H9 (cell line): ENCODE results near the gene ABLIM3. TPM values are rescaled to one million over a fixed set of nuclear protein-coding genes. Genes with fewer than 3 reads are reported as not detected.

Experiments
- DNase-seq: peaks from one replicate; pipeline ENCODE4 v3.0.0-alpha.2; 2017
- H2AFZ ChIP-seq: one replicate; pipeline ENCODE4 v1.6.1; 2013; ENCODE audit warnings: mild to moderate bottlenecking, low read length, control low read depth, moderate library complexity
- H2AK5ac ChIP-seq: 2 replicates; pipeline ENCODE4 v1.6.1; 2013; ENCODE audit warnings: low read length, control low read depth, mixed read lengths; ENCODE audit not compliant: insufficient read length
- H2BK120ac ChIP-seq: one replicate; pipeline ENCODE4 v1.6.1; 2013; ENCODE audit warnings: low read depth, mild to moderate bottlenecking, low read length, control low read depth, inconsistent platforms; ENCODE audit not compliant: poor library complexity, severe bottlenecking
- H2BK12ac ChIP-seq: 2 replicates; pipeline ENCODE4 v1.6.1; 2013; ENCODE audit warnings: low read length, control low read depth, mixed read lengths, low read depth; ENCODE audit not compliant: insufficient read length
- H2BK15ac ChIP-seq: 2 replicates; pipeline ENCODE4 v1.6.1; 2013; ENCODE audit warnings: low read depth, low read length, control low read depth
- H2BK20ac ChIP-seq: one replicate; pipeline ENCODE4 v1.6.1; 2013; ENCODE audit warnings: low read depth, mild to moderate bottlenecking, low read length, control low read depth, inconsistent platforms; ENCODE audit not compliant: poor library complexity, severe bottlenecking
- H2BK5ac ChIP-seq: 2 replicates; pipeline ENCODE4 v1.6.1; 2013; ENCODE audit warnings: low read length, control low read depth, mixed read lengths; ENCODE audit not compliant: insufficient read length
- H3K14ac ChIP-seq: 2 replicates; pipeline ENCODE4 v1.6.1; 2013; ENCODE audit warnings: low read length, control low read depth; ENCODE audit not compliant: insufficient read depth
- H3K18ac ChIP-seq: 2 replicates; pipeline ENCODE4 v1.6.1; 2013; ENCODE audit warnings: low read depth, mild to moderate bottlenecking, mixed read lengths, low read length, control low read depth; ENCODE audit not compliant: insufficient read length
- H3K23ac ChIP-seq: 2 replicates; pipeline ENCODE4 v1.6.1; 2013; ENCODE audit warnings: low read length, control low read depth, mixed read lengths, low read depth; ENCODE audit not compliant: insufficient read length
- H3K23me2 ChIP-seq: 2 replicates; pipeline ENCODE4 v1.6.1; 2013; ENCODE audit warnings: low read depth, mild to moderate bottlenecking, mixed read lengths, low read length, control low read depth; ENCODE audit not compliant: insufficient read length, poor library complexity, severe bottlenecking
- H3K27ac ChIP-seq: 2 replicates; pipeline ENCODE4 v1.5.1; 2013; ENCODE audit warnings: low read length, control low read depth, mixed read lengths, low read depth; ENCODE audit not compliant: insufficient read length
- H3K27me3 ChIP-seq: 2 replicates; pipeline ENCODE4 v1.6.1; 2013; ENCODE audit warnings: low read length, control low read depth, inconsistent platforms; ENCODE audit not compliant: insufficient read depth
- H3K4ac ChIP-seq: 2 replicates; pipeline ENCODE4 v1.6.1; 2013; ENCODE audit warnings: low read depth, mild to moderate bottlenecking, control low read depth, inconsistent platforms, low read length, moderate library complexity
- H3K4me1 ChIP-seq: 2 replicates; pipeline ENCODE4 v1.6.1; 2013; ENCODE audit warnings: low read length, control low read depth, inconsistent platforms; ENCODE audit not compliant: insufficient read depth
- H3K4me2 ChIP-seq: 2 replicates; pipeline ENCODE4 v1.6.1; 2013; ENCODE audit warnings: low read length, control low read depth, mixed read lengths; ENCODE audit not compliant: insufficient read length, insufficient read depth
- H3K56ac ChIP-seq: 2 replicates; pipeline ENCODE4 v1.6.1; 2013; ENCODE audit warnings: low read depth, mild to moderate bottlenecking, mixed read lengths, low read length, control low read depth; ENCODE audit not compliant: insufficient read length
- H3K79me1 ChIP-seq: 2 replicates; pipeline ENCODE4 v1.6.1; 2013; ENCODE audit warnings: low read depth, mild to moderate bottlenecking, moderate library complexity, low read length, control low read depth, inconsistent platforms; ENCODE audit not compliant: insufficient read depth, poor library complexity, severe bottlenecking
- H3K79me2 ChIP-seq: 2 replicates; pipeline ENCODE4 v1.6.1; 2013; ENCODE audit warnings: low read length, control low read depth, inconsistent platforms; ENCODE audit not compliant: insufficient read depth
- H3K9ac ChIP-seq: 2 replicates; pipeline ENCODE4 v1.6.1; 2013; ENCODE audit warnings: low read length, control low read depth, mixed read lengths; ENCODE audit not compliant: insufficient read length; ENCODE audit errors: extremely low read depth
- H3K9me3 ChIP-seq: one replicate; pipeline ENCODE4 v1.6.1; 2013; ENCODE audit warnings: low read depth, low read length, inconsistent platforms; ENCODE audit not compliant: control insufficient read depth
- H3T11ph ChIP-seq: one replicate; pipeline ENCODE4 v1.6.1; 2013; ENCODE audit warnings: mild to moderate bottlenecking, low read length, control low read depth, inconsistent platforms
- H4K20me1 ChIP-seq: one replicate; pipeline ENCODE4 v1.6.1; 2013; ENCODE audit not compliant: control insufficient read depth, insufficient read length, insufficient read depth
- H4K5ac ChIP-seq: 2 replicates; pipeline ENCODE4 v1.6.1; 2013; ENCODE audit warnings: low read depth, mild to moderate bottlenecking, mixed read lengths, low read length, control low read depth; ENCODE audit not compliant: insufficient read length
- H4K8ac ChIP-seq: replicated peaks from 2 replicates; pipeline ENCODE4 v1.6.1; 2013; ENCODE audit warnings: low read length, control low read depth, mixed read lengths, low read depth; ENCODE audit not compliant: insufficient read length
- H4K91ac ChIP-seq: 2 replicates; pipeline ENCODE4 v1.6.1; 2013; ENCODE audit warnings: low read depth, mild to moderate bottlenecking, moderate library complexity, mixed read lengths, low read length, control low read depth; ENCODE audit not compliant: insufficient read length
- H3K27ac Mint-ChIP-seq, 3 experiments: 2 replicates in 2 of 3; 3 replicates in 1 of 3; pipeline ENCODE4 v1.8.0; 2020 to 2021; ENCODE audit warnings: mixed read lengths in 3 of 3, mild to moderate bottlenecking in 1 of 3, moderate library complexity in 1 of 3
- H3K27me3 Mint-ChIP-seq: 2 replicates; pipeline ENCODE4 v1.8.0; 2021; ENCODE audit warnings: low read depth, mild to moderate bottlenecking, moderate library complexity, mixed read lengths
- H3K36me3 Mint-ChIP-seq, 3 experiments: 2 replicates in 2 of 3; 3 replicates in 1 of 3; pipeline ENCODE4 v1.8.0; 2020 to 2021; ENCODE audit warnings: low read depth in 3 of 3, mixed read lengths in 3 of 3; ENCODE audit not compliant: insufficient read depth in 1 of 3
- H3K4me1 Mint-ChIP-seq, 2 experiments: 2 replicates each; pipeline ENCODE4 v1.8.0; 2020; ENCODE audit warnings: mixed read lengths in 2 of 2
- H3K4me3 Mint-ChIP-seq, 2 experiments: 2 replicates in 1 of 2; 3 replicates in 1 of 2; pipeline ENCODE4 v1.8.0; 2020 to 2021; ENCODE audit warnings: mild to moderate bottlenecking in 2 of 2, mixed read lengths in 2 of 2, moderate library complexity in 1 of 2
- H3K9me3 Mint-ChIP-seq, 2 experiments: 2 replicates in 1 of 2; 3 replicates in 1 of 2; pipeline ENCODE4 v1.8.0; 2020; ENCODE audit warnings: mild to moderate bottlenecking in 2 of 2, mixed read lengths in 2 of 2, moderate library complexity in 1 of 2
- WGBS: extraction: QIAGEN DNeasy Blood & Tissue Kit; methylation state at CpG from one replicate; pipeline ENCODE4 v1.1.7; 2013; ENCODE audit warnings: missing lambda C conversion rate, low lambda C conversion rate, mixed read lengths; ENCODE audit not compliant: insufficient read length; ENCODE audit errors: extremely low coverage; 5-methylcytosine and 5-hydroxymethylcytosine counted together
- total RNA-seq: library from RNA; stranded (reverse); gene quantifications from 2 replicates; pipeline ENCODE4 v1.2.1, GENCODE V29; 2021
- TF ChIP-seq, protein P1 (sequence below): fragments of 200-600 bp; sonication (generic); conservative IDR thresholded peaks from 3 replicates; pipeline ENCODE4 v1.8.0; 2021; ENCODE audit warnings: antibody characterized with exemption, mild to moderate bottlenecking

ABLIM3 gene
- total RNA-seq, 1 experiment from 2014 or later: 0.20 TPM

DNA sequence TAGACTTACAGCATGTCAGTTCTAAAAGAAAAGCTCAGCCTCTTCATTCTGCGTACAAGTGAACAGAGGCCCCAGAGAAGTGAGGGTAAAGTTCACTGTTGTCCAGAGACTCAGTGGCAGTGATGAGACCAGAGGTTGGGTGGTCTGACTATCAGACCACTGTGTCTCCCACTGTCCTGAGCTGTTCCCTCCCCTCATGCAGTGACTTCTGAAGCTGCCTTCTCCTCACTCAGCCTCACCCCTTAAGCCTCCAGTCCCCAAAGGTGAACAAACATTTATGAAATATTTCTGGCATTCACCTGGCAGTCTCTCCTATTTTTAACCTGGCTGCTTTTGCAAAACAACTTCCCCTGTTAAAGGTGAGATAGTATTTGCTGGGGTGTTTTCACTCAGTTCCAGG, 54.7 kb downstream of the ABLIM3 start:
- Histone ChIP-seq H3K9ac (no peak overlapping the region), H3K9me3 (no peaks in the 10 kb centered on the region), H3K56ac (no peak overlapping the region), H2BK120ac (no peak overlapping the region), H3K27me3 (no peaks in the 10 kb centered on the region), H2AK5ac (no peak overlapping the region), H2AFZ (no peak overlapping the region), H2BK5ac (no peak overlapping the region), H3K79me1 (no peaks in the 10 kb centered on the region), H4K8ac (no peak overlapping the region), H3K23me2 (no peaks in the 10 kb centered on the region), H4K91ac (no peak overlapping the region), H3K14ac (no peak overlapping the region), H2BK20ac (no peak overlapping the region), H3K4ac (no peak overlapping the region), H4K5ac (no peak overlapping the region), H3K18ac (no peak overlapping the region), H3K4me1 (no peaks in the 10 kb centered on the region), H3T11ph (no peak overlapping the region), H3K27ac (no peak overlapping the region), H4K20me1 (no peaks in the 10 kb centered on the region), H2BK12ac (no peak overlapping the region), H3K23ac (no peak overlapping the region), H2BK15ac (no peak overlapping the region), H3K4me2 (no peak overlapping the region), H3K79me2 (no peaks in the 10 kb centered on the region)
- H3K36me3 Mint-ChIP-seq: no peaks in the 10 kb centered on the region
- H3K27ac Mint-ChIP-seq: no peak overlapping the region
- H3K9me3 Mint-ChIP-seq: no peaks in the 10 kb centered on the region; a peak in 1 of 5 replicates
- no CpG with 5 or more reads among the region's 1 CpG for WGBS
- DNase-seq: no peak
- H3K27me3 Mint-ChIP-seq: no peaks in the 10 kb centered on the region
- TF ChIP-seq, protein P1, sequence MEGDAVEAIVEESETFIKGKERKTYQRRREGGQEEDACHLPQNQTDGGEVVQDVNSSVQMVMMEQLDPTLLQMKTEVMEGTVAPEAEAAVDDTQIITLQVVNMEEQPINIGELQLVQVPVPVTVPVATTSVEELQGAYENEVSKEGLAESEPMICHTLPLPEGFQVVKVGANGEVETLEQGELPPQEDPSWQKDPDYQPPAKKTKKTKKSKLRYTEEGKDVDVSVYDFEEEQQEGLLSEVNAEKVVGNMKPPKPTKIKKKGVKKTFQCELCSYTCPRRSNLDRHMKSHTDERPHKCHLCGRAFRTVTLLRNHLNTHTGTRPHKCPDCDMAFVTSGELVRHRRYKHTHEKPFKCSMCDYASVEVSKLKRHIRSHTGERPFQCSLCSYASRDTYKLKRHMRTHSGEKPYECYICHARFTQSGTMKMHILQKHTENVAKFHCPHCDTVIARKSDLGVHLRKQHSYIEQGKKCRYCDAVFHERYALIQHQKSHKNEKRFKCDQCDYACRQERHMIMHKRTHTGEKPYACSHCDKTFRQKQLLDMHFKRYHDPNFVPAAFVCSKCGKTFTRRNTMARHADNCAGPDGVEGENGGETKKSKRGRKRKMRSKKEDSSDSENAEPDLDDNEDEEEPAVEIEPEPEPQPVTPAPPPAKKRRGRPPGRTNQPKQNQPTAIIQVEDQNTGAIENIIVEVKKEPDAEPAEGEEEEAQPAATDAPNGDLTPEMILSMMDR: no peak
- H3K4me3 Mint-ChIP-seq: no peak overlapping the region
- H3K4me1 Mint-ChIP-seq: peaks cover 2 to 3% of the 10 kb centered on the region in 2 experiments; a peak in 3 of 4 replicates
